DMS53 treated with DMSO at 0.1 percent for 48 hours (cell line): ENCODE data around the gene ZFPL1.

Experiments
- DNase-seq: peaks from one replicate; lab custom pipeline; 2025; ENCODE audit not compliant: unreplicated experiment; lab: John Stamatoyannopoulos, UW

Gene ZFPL1

GRCh38 chr11:65089621-65090020 is 5.6 kb downstream of the ZFPL1 start:
- no peak for DNase-seq

- no peak for DNase-seq
Observed at GRCh38 chr11:65090628-65091027, 6.6 kb downstream of the ZFPL1 start.

GRCh38 chr11:65095427-65095826 is 11.4 kb downstream of the ZFPL1 start:
- DNase-seq, result no peak

- DNase-seq, result peak; percentile 79
Observed at GRCh38 chr11:65095974-65096806, 12.2 kb downstream of the ZFPL1 start, which contains the start of gene VPS51. Gene VPS51, plus strand, starts transcription at chr11:65096214. Its CDS starts 37 bp downstream, at chr11:65096251.

GRCh38 chr11:65096926-65097325 is 12.9 kb downstream of the ZFPL1 start:
- DNase-seq, result no peak

GRCh38 chr11:65100674-65101350 is 16.8 kb downstream of the ZFPL1 start:
- DNase-seq, result no peak

- DNase-seq, result no peak
Observed at GRCh38 chr11:65102142-65103095, 18.4 kb downstream of the ZFPL1 start.

- no peak for DNase-seq
Observed at GRCh38 chr11:65103476-65103875, 19.5 kb downstream of the ZFPL1 start.

- DNase-seq, result no peak
Observed at GRCh38 chr11:65104628-65105027, 20.6 kb downstream of the ZFPL1 start.

GRCh38 chr11:65107078-65107477 is 23.1 kb downstream of the ZFPL1 start:
- DNase-seq, result no peak

GRCh38 chr11:65107751-65108468 is 23.9 kb downstream of the ZFPL1 start:
- no peak for DNase-seq

GRCh38 chr11:65108469-65109123 is 24.6 kb downstream of the ZFPL1 start:
- no peak for DNase-seq

GRCh38 chr11:65109231-65110198 is 25.5 kb downstream of the ZFPL1 start:
- DNase-seq, result no peak

- peak; percentile 69 for DNase-seq
Observed at GRCh38 chr11:65110354-65110861, 26.4 kb downstream of the ZFPL1 start.

GRCh38 chr11:65111159-65111743 is 27.2 kb downstream of the ZFPL1 start:
- DNase-seq, result no peak

GRCh38 chr11:65111744-65112545 is 27.9 kb downstream of the ZFPL1 start, which contains the start of gene TM7SF2:
Gene TM7SF2, plus strand, starts transcription at chr11:65111872. Its CDS starts 144 bp downstream, at chr11:65112016.
- DNase-seq, result peak; percentile 95
